GM12878 (cell line): ENCODE results near the gene RHOF. TPM values are rescaled to one million over a fixed set of nuclear protein-coding genes. Genes with fewer than 3 reads are reported as not detected.

Experiments used
- BACH1 ChIP-seq: fragments of 450-650 bp; IDR thresholded peaks from 2 replicates; pipeline ENCODE4 v1.6.1; 2017; ENCODE audit warnings: mild to moderate bottlenecking, borderline replicate concordance
- DPF2 ChIP-seq: fragments of 450-650 bp; IDR thresholded peaks from 2 replicates; pipeline ENCODE4 v1.6.1; 2017; ENCODE audit warnings: mild to moderate bottlenecking
- E4F1 ChIP-seq: fragments of 450-650 bp; IDR thresholded peaks from 2 replicates; pipeline ENCODE4 v1.6.1; 2018; ENCODE audit warnings: borderline replicate concordance, mild to moderate bottlenecking; ENCODE audit not compliant: partially characterized antibody
- FOXK2 ChIP-seq: fragments of 450-650 bp; IDR thresholded peaks from 2 replicates; pipeline ENCODE4 v1.6.1; 2017; ENCODE audit warnings: mild to moderate bottlenecking, moderate library complexity
- IKZF1 ChIP-seq: fragments of 450-650 bp; conservative IDR thresholded peaks from 2 replicates; pipeline ENCODE4 v1.6.1; 2017; ENCODE audit warnings: antibody characterized with exemption, mild to moderate bottlenecking
- IKZF2 ChIP-seq, 2 experiments: fragments of 450-650 bp; IDR thresholded peaks; 2 replicates each; pipeline ENCODE4 v1.6.1; 2017; ENCODE audit warnings: mild to moderate bottlenecking in 2 of 2, moderate library complexity in 2 of 2
- MEF2A ChIP-seq: IDR thresholded peaks from 2 replicates; pipeline ENCODE4 v1.6.1; 2011; ENCODE audit warnings: low read depth, mild to moderate bottlenecking, low read length, moderate library complexity; ENCODE audit not compliant: insufficient read depth
- NFYB ChIP-seq: IDR thresholded peaks from 2 replicates; pipeline ENCODE4 v1.6.1; 2011; ENCODE audit warnings: low read depth, mild to moderate bottlenecking, low read length, improper control_type of control experiment, moderate library complexity; ENCODE audit not compliant: insufficient read depth
- ZNF217 ChIP-seq: fragments of 450-650 bp; IDR thresholded peaks from 2 replicates; pipeline ENCODE4 v1.6.1; 2017; ENCODE audit warnings: antibody characterized with exemption, mild to moderate bottlenecking
- polyA plus RNA-seq, 11 experiments: library from polyadenylated mRNA; depleted of rRNA in 4 of 11; unstranded in 6 of 11; stranded (reverse) in 5 of 11; fragments of >200 nt; fragmentation: Nextera tagmentation in 4 of 11; fragmentation: Illumina TruSeq in 1 of 11; extraction: Ambion mirVana in 4 of 11; extraction: Trizol in 1 of 11; gene quantifications; 1 replicate in 1 of 11; 2 replicates in 10 of 11; pipeline versions ENCODE4 v1.2.1 to v1.2.3, GENCODE V29; 2011 to 2016; ENCODE audit warnings: inconsistent platforms in 2 of 11, missing spikeins in 2 of 11, low read depth in 1 of 11
- total RNA-seq, 4 experiments: library from RNA; depleted of rRNA in 3 of 4; stranded (reverse); fragments of >200 nt in 3 of 4; fragmentation: Illumina TruSeq in 1 of 4; extraction: Trizol in 1 of 4; gene quantifications; 2 replicates each; pipeline versions ENCODE4 v1.2.1 to v1.2.3, GENCODE V29; 2013 to 2021
- TF ChIP-seq, protein P1 (sequence below): fragments of 450-650 bp; IDR thresholded peaks from 2 replicates; pipeline ENCODE4 v1.6.1; 2017; ENCODE audit warnings: mild to moderate bottlenecking, low read depth, inconsistent platforms; ENCODE audit not compliant: poor library complexity, severe bottlenecking

The RHOF gene
- total and polyA plus RNA-seq, 10 of the 15 experiments (the other 5 are each of a cell fraction or from before 2014, with no cell fraction given): 6.1 to 78.7 (median 39.7) TPM

- TF ChIP-seq ZNF217: 0 out of 2 replicates have a peak, but pooled peaks have one; percentile 22
- TF ChIP-seq FOXK2: no peak
- TF ChIP-seq E4F1: no peak
- TF ChIP-seq IKZF2 (IDR thresholded peaks at IDR 0.05): peak in 1 of 2 experiments; percentile 45; a peak in 2 of 4 replicates
- TF ChIP-seq IKZF1: peak; percentile 82
- TF ChIP-seq DPF2: peak; percentile 63
- 0 out of 2 replicates have a peak, but pooled peaks have one; percentile 37 for TF ChIP-seq MEF2A
- TF ChIP-seq, protein P1, sequence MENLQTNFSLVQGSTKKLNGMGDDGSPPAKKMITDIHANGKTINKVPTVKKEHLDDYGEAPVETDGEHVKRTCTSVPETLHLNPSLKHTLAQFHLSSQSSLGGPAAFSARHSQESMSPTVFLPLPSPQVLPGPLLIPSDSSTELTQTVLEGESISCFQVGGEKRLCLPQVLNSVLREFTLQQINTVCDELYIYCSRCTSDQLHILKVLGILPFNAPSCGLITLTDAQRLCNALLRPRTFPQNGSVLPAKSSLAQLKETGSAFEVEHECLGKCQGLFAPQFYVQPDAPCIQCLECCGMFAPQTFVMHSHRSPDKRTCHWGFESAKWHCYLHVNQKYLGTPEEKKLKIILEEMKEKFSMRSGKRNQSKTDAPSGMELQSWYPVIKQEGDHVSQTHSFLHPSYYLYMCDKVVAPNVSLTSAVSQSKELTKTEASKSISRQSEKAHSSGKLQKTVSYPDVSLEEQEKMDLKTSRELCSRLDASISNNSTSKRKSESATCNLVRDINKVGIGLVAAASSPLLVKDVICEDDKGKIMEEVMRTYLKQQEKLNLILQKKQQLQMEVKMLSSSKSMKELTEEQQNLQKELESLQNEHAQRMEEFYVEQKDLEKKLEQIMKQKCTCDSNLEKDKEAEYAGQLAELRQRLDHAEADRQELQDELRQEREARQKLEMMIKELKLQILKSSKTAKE: peak; percentile 75
- TF ChIP-seq BACH1: peak; percentile 73; the same call in 1 of the 2 replicates
- no peak for TF ChIP-seq NFYB
- TF ChIP-seq, all 136 proteins: peak for 30
These were observed 6.6 kb upstream of the RHOF start (continued) for GRCh38 chr12:121799842-121800693.
